ENCODE data around the gene NPTXR.

Gene NPTXR

DNA sequence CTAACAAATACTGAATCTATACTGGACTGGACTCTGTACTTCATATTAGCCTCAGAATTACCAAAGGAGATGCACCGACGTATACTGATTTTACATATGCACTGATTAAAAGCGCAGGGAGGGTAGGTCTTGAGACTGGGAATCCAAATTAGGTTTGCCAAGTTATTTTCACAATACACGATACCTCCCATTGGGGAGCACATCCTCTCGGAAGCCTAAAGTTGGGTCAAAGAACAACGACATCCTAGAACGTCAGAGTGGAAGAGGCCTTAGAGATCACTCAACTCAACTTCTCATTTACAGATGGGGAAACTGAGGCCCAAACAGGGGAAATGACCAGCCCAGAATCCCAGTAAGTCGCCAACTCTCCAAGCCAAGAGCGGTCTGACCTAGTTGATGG is 50.5 kb downstream of the NPTXR start:
- no peak for DNase-seq

DNA sequence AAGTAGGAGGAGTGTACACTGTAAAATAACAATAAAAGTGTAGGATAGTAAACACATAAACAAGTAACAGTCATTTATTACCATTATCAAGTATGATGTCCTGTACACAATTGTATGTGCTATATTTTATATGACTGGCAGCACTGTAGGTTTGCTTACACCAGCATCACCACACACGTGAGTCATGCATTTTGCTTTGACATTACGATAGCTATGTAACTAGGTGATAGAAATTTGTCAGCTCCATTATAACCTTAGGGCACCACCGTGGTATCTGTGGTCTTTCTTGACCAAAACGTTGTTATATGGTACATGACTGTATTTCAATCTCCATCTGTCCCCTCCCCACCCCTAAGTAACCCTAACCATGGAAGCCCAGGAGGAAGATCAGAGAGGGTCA is 51.0 kb downstream of the NPTXR start:
- DNase-seq: no peak

DNA sequence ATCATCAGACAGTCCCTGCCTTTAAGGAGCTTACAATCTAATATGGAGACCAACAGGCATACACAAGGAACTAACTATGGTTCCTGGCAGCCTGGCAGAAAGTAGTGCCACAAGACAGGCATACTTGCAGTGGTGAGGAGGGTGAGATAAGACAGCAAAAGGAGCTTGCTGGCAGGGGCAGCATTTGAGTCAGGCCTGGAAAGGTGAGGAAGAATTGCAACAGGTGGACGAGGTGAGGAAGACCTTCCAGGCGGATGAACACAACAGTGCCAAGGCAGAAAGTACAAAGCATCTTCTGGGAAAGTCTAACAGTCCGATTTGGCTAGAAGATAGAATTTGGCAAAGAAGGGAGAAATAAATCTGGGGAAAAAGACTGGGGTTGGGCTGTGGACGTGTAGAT is 54.2 kb downstream of the NPTXR start:
- no peak for DNase-seq

DNA sequence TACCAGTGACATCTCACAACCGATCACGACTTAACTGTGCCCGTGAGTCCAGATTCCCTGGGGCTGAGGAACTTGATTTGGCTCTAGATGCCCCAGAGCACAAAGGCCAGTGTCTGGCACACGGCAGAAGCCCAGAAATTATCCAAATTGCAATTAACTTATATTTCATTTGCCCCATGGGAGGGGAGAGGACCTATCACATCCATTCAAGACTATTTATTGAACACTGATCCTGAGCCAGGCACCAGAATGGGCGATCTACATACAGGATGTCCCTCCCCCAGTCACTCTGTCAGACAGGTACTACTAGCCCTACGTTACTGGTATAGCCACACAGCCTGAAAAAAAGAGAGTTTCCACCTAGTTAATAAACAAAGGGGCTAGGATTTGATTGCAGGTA is 55.0 kb downstream of the NPTXR start:
- no peak for DNase-seq

DNA sequence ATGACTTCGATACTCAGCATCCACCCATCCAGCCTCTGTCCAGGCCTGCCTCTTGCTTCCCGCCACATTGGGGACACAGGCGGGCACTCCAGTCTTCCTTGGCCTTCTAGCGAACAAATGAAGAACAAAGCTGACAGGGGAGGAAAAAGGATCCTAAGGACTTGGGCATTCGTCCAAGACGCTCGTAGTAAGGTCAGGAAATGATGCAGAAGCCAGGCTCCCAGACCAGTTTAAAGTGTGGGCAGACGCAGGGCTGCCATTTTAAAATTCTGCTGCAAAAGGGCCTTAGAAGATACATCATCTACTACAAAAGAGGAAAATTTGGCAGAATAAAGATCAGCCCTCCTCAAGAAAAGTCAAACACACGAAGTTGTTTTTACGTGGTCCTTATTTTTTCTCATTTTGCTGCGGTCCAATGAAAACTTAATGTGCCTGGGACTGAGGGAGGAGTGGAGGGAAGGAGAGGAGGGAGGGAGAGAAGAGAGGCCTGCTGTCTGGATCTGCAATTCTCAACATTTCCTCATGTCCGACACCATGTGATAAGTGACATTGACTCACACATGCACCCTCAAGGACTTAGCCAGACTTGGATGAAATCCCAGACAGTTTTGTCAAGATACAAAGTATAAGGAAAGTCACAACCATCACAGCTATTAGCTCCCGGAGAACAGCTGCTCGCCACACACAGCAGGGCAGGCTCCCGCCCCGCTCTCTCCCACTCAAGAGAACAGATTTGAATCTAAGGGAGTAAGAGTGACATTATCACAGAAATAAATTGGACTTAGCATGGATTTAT is 55.6 kb downstream of the NPTXR start:
- DNase-seq: no peak

DNA sequence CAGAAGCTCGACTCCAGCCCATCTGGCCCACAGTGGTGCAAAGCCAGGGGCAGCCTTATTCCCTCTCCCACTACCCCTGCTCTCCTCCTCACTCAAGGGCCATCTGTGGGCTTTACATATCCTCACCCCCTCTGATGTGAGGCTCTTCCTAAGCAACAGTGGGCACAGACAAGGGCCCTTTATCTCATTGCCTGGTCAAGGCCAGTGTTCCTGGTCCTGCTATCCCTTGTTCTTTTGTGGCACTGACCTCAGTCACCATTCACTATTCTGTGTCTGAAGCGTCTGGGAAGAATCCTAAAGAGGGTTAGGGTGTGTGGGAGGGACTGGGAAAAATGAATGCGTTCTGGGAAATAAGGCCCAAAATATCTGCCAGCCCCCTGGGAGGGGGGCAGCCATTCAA is 57.2 kb downstream of the NPTXR start:
- no peak for DNase-seq

DNA sequence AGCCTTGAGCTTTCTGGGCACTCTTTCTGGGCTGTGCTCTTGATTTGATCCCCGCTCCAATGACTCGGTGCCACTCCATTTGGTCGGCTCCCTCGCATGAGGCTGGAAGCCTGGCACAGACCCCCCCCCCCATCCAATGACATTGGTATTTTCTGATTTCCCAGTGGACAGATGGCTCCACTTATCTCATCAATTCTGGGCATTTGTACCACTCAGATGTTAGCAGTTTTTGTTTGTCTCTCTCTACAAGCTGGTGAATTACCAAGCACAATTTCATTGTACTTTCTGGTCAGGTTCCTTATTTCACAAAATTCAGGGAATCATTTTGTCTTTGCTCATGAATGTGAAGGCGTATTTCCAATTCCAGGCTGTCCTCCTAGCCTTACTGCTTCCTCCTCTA is 59.0 kb downstream of the NPTXR start:
- DNase-seq: no peak

DNA sequence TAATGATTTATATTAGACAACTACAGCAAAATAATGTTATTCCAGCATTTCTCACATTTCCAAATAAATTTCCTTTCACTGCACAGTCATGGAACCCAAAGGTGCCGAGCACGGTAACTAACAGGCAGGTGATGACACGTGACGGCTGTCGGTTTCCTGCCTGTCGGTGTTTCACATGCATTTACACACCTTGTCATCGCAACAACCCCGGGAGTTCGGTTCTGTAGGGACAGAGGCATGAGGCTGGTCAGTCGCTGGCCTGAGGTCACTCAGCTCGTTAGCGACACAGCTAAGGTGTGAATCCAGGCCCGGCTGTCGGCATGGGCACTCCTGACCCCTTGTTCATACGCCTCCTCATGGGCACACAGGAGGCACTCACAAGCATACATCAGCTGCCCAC is 59.8 kb downstream of the NPTXR start:
- DNase-seq: no peak

DNA sequence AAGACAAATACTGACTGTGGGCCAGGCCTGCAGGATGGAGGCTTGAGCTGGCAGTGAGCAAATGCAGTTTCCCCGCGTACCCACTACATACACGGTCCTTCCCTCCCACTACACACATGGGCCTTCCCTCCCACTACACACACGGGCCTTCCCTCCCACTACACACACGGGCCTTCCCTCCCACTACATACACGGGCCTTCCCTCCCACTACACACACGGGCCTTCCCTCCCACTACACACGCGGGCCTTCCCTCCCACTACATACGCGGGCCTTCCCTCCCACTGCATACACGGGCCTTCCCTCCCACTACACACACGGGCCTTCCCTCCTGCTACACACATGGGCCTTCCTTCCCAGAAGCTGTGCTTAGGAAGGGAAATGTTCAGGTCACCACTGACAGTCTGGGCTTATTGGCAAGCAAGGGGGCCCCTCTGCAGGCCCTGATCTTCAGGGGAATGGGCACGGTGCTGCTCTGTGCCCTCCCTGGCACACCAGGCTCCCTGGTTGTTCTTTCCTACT is 60.7 kb downstream of the NPTXR start:
- DNase-seq: no peak

DNA sequence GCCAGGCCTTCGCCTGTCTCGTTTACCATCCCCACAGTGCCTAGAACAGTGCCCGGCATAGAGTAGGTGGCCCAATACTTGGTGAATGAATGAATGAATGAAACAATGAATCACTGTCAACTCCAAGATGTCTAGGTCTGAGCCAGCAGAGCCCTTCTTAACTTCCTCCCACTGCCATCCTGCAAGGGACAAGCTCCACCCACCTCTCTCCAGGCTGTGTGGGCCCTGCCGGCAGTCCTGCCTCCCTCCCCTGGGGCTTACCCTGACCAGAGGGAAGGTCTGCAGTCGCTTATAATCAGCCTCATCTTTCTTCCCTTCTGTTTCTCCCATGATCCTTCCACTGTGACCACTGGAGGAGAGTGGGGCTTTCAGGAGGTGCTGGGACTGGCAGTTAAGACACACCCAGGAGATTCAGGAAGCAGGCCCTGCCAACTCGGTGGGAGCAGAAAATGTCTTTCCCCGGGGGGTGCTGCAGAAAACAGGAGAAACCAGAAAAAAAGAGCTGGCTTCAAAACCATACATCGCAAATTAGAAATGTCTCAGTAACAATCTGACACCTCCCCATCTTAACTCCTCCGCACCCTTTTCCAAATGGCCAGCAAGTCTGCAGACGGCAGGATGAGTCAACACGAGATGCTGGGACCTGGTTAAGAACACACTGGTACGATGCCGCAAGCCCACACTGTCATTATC is 61.3 kb downstream of the NPTXR start:
- DNase-seq: no peak

DNA sequence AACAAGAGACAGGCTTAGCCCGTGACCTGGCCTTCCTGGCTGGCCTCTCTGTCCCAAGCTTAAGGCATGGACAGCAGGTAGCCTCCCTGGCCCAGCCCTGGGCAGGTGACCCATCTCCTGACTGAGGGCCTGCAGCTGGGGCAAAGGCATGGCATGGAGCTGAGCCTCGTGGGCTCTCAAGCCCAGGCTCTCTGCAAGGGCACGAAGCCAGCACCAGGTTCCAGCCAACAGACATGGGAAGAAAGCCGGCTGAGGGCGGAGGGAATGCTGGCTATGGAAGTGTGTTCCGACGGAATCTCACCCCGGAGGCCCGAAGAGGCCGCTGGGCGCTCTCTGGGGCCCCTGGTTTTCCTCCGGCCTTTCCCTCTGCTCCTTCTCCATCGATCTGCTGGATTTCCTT is 62.8 kb downstream of the NPTXR start:
- DNase-seq: no peak

DNA sequence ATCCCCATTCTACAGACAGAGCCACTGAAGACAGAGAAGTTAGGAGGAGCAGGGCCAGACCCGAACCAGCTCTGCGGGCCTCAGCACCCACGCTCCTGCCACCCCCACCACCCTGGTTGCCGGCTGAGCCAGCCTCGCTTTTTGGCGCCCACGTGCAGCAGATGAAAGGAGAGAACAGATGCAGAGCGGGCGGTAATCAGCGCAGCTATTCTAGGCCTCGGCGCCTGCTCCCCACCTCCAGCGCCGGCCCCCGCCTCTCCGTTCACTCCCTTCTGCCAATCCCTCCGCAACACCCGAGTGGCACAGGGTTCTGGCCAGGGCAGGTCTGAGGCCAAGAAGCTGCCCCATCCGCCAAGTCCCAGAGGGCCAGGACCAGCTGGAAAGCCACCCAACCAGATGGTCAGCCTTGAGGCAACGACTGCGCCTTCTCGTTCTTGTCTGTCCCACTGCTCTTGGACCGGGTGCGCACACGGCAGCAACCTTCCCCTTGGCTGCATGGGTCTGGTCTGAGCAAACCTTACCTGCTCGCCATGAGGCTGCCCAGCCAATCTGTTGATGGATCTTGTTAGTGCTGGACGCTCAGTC is 66.6 kb downstream of the NPTXR start:
- no peak for DNase-seq

DNA sequence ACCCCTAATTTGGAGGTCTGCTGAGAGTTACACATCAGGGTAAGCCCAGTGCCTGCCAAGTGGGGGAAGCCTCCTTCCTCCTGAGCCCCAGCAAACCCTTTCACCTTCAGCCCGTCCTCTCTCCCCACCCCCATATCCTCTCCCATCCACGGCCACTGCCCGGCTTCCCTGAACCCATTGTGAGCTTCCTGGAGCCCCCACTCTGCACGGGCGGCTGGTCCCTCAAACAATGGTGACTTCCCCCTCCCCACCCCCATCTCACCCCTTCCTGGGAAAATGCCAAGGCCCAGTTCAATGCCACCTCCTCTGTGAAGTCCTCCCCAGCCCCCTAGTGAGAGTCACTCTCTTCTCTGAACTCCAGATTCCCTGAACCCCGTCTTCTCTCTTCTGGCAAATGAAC is 67.7 kb downstream of the NPTXR start:
- DNase-seq: no peak

DNA sequence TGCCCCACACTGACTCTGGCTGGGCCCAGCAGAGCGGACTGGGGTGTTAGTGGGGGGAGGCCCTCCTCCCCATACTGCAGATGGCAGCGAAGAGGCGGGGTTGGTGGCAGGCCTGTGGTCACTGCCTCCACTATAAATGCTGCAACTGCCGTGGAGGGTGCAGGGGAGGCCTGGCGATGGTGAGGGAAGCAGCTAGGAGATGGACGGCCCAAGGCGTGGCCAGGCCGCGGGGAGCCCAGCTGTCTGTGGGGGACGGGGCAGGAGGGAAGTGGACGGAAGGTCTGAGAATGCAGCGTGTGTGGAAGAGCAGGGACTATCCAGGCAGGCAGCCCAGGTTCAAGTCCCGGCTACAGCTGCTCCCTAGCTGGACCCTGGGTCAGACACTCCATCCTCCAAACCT is 68.2 kb downstream of the NPTXR start:
- DNase-seq: no peak

DNA sequence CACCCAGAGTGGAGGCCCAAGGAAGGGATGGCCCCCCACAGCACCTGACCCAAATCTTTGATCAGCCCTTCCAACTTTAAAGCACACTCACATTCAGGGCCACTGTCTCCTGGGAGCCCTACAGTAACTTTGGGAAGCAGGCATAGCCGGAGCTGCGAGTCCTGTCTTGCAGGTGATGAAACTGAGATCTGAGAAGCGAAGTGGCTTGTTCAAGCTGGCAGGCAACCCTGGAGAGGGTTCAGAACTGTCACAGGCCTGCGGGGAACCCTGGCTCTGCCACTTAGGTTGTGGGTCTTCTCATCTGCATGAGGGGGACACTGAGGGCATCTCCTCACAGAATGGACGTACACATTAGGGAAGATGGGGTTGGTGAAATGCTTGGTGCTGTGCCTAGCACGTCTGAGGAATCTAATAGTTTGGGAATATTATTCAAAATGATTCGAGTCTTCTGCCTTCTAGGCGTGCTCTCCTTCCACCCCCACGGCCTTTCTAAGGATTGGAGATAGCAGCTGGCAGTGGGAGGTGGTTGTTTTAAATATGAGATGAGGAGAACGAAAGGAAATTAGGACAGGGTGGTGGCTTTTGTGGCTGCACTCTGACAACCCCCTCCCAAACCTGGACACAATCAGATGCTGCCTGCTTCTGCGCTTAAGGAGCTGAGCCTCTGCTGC is 69.2 kb downstream of the NPTXR start:
- DNase-seq: no peak

DNA sequence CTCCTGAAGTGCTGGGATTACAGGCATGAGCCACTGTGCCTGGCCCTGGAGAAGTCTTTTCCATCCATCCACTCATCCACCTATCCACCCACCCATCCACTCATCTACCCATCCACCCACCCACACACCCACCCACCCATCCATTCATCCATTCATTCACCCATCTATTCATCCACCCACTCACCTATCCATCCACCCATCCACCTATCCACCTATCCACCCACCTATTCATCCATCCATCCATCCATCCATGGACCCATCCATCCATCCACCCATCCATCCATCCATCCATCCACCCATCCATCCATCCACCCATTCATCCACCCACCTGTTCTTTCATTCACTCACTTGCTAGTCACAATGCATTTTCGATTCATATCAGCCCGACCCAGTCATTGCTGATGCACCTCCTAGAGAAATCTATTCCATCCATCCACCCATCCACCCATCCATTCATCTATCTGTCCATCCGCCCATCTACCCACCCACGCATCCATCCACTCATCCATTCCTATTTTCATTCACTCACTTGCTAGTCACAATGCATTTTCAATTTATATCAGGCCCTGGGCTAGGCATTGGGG is 70.4 kb downstream of the NPTXR start:
- no peak for DNase-seq

DNA sequence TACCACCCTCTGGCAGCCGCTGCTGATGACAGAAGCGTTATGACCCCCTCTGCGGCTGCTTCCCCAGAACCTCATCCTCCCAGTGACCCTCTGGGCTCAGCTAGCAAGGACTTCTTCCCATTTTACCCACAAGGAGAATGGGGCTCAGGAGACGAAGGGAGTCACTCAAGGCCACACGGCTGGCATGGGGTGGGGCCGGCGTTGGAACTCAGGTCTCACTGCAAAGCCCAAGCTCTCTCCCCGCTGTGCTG is 71.3 kb downstream of the NPTXR start:
- no peak for DNase-seq

DNA sequence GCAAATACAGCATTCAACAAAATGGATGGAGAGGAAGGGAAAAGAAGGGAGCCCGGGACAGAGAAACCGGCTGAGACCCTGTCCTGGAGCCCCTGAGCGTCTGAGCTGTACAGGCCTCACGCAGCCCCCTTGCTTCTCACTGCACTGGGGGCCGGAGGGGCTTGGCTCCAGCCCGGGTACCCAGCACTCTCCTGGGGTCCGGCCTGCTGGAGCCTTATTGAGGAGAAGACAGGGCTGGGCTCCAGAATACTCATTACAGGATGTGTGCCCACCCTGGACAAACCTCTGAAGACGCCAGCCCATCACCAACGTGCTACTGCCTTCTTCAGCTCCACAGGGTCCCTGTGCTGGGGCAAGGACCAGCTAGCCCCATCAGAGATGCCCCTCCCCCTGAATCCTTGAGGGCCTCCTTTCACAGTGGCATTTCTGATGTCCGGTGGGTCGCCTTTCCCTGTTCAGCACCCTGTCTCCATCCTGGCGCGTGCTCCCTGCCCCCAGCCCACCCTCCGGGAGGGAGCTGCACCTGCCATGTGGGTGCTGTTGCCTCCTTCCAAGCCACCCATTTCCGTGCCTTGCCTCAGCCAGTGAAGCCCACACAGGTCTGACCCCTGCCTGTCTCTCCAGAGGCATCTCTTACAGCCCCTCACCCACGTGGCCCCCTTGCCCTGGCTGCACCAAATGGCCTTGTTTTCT is 73.4 kb downstream of the NPTXR start:
- DNase-seq: no peak

Data from activated CD4-positive, alpha-beta T cell treated with anti-CD3 and anti-CD28 coated beads for 1 hour (primary cell).